ENCODE results near the gene LHFPL3. TPM values are rescaled to one million over a fixed set of nuclear protein-coding genes. Genes with fewer than 3 reads are reported as not detected.

Gene LHFPL3
- total RNA-seq, 4 donors from 2014 or later, result not detected

GRCh38 chr7:104779888-104780287 is 451.5 kb downstream of the LHFPL3 start:
- Histone ChIP-seq H3K27me3 (no peaks in the 10 kb centered on the region), H3K4me3 (no peak overlapping the region), H3K27ac (no peak overlapping the region), H3K4me1 (no peaks in the 10 kb centered on the region), H3K36me3 (no peaks in the 10 kb centered on the region), H3K9me3 (no peaks in the 10 kb centered on the region)
- intact Hi-C loops (cut with DNase I; ENCODE audit: low total_unique reads), result no loop called here
- ATAC-seq (no peak), DNase-seq (no peak)
- no peak for TF ChIP-seq POLR2A (IDR thresholded peaks at IDR 0.05)
- TF ChIP-seq, protein P1, sequence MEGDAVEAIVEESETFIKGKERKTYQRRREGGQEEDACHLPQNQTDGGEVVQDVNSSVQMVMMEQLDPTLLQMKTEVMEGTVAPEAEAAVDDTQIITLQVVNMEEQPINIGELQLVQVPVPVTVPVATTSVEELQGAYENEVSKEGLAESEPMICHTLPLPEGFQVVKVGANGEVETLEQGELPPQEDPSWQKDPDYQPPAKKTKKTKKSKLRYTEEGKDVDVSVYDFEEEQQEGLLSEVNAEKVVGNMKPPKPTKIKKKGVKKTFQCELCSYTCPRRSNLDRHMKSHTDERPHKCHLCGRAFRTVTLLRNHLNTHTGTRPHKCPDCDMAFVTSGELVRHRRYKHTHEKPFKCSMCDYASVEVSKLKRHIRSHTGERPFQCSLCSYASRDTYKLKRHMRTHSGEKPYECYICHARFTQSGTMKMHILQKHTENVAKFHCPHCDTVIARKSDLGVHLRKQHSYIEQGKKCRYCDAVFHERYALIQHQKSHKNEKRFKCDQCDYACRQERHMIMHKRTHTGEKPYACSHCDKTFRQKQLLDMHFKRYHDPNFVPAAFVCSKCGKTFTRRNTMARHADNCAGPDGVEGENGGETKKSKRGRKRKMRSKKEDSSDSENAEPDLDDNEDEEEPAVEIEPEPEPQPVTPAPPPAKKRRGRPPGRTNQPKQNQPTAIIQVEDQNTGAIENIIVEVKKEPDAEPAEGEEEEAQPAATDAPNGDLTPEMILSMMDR (IDR thresholded peaks at IDR 0.05 in 4 of 5, conservative IDR thresholded peaks at IDR 0.05 in 1 of 5), result no peak
- in situ Hi-C loops (cut with MboI; ENCODE audit: low sequenced_read_pairs in 4 of 4), result no loop called here

DNA sequence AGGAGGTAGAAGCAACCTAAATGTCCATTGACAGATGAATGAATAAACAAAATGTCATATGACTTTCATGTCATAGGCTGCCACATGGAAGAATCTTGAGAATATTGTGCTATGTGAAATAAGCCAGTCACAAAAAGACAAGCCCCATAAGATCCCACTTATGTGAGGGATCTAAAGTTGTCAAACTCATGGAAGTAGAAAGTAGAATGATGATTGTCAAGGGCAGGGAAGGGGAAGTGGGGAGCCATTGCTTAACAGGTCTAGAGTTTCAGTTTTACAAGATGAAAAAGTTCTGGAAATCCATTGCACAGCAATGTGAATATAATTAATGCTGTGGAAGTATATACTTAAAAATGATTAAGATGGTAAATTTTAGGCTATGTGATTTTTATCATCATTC is 456.3 kb downstream of the LHFPL3 start:
- TF ChIP-seq POLR2A (IDR thresholded peaks at IDR 0.05), result no peak
- TF ChIP-seq, protein P1 (IDR thresholded peaks at IDR 0.05 in 4 of 5, conservative IDR thresholded peaks at IDR 0.05 in 1 of 5), result no peak
- in situ Hi-C loops (cut with MboI; ENCODE audit: low sequenced_read_pairs in 4 of 4), result no loop called here
- no peak for ATAC-seq

DNA sequence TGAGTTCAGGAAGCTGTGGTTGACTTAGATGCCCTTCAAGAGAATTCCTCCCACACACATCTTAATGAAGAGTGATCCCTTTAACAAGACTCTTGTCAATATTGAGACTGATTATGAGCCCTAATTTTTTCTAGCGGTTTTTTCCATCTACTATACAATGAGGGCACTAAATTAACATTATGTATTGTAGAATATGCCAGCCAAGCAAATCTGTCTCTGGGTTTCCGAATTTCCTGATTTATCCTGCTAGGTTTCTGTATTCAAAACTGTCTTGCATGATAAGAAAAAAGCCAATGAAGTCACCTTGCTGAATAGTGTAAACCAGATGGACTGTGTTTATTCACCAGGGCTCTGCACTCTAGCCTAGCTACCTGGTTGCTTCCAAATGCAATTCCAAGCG is 461.4 kb downstream of the LHFPL3 start:
- ATAC-seq (no peak), DNase-seq (no peak)
- no peak overlapping the region for H3K27ac ChIP-seq
- H3K4me1 ChIP-seq, result no peaks in the 10 kb centered on the region
- no peaks in the 10 kb centered on the region for H3K27me3 ChIP-seq
- in situ Hi-C loops (cut with MboI; ENCODE audit: low sequenced_read_pairs in 4 of 4), result no loop called here
- H3K9me3 ChIP-seq, result no peaks in the 10 kb centered on the region
- H3K36me3 ChIP-seq, result no peaks in the 10 kb centered on the region
- intact Hi-C loops (cut with DNase I; ENCODE audit: low total_unique reads), result no loop called here
- no peak overlapping the region for H3K4me3 ChIP-seq
- no peak for TF ChIP-seq POLR2A (IDR thresholded peaks at IDR 0.05)
- TF ChIP-seq, protein P1 (IDR thresholded peaks at IDR 0.05 in 4 of 5, conservative IDR thresholded peaks at IDR 0.05 in 1 of 5), result no peak

More for the DNA sequence above, 456.3 kb downstream of the LHFPL3 start:
- no peaks in the 10 kb centered on the region for H3K9me3 ChIP-seq
- intact Hi-C loops (cut with DNase I; ENCODE audit: low total_unique reads), result no loop called here
- H3K27me3 ChIP-seq, result no peaks in the 10 kb centered on the region
- no peak overlapping the region for H3K27ac ChIP-seq
- no peaks in the 10 kb centered on the region for H3K36me3 ChIP-seq
- no peak for DNase-seq
- H3K4me3 ChIP-seq, result no peak overlapping the region
- H3K4me1 ChIP-seq, result no peaks in the 10 kb centered on the region

DNA sequence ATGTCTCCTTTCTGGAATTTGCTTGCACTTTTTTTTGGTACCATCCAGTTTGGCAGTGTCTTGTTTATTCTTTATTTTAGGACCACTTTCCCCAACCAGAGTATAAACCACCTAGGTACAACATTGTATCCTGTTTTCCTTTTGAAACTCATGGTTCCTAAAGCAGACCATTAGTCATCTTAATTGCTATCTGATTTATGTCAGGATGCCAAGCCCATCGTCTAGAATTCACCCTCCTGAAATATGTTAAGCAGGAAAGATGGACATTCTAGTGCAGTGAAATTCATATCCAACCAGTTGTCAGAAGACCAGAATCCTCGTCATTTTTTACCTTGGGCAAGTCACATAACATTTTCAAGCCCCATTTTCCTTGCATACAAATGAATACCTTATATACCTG is 462.0 kb downstream of the LHFPL3 start:
- intact Hi-C loops (cut with DNase I; ENCODE audit: low total_unique reads) (no loop called here), in situ Hi-C loops (cut with MboI; ENCODE audit: low sequenced_read_pairs in 4 of 4) (no loop called here)
- no peaks in the 10 kb centered on the region for H3K36me3 ChIP-seq
- H3K4me1 ChIP-seq, result no peaks in the 10 kb centered on the region
- no peaks in the 10 kb centered on the region for H3K9me3 ChIP-seq
- DNase-seq (no peak), ATAC-seq (no peak)
- no peak for TF ChIP-seq POLR2A (IDR thresholded peaks at IDR 0.05)
- TF ChIP-seq, protein P1 (IDR thresholded peaks at IDR 0.05 in 4 of 5, conservative IDR thresholded peaks at IDR 0.05 in 1 of 5), result no peak
- no peak overlapping the region for H3K27ac ChIP-seq
- H3K4me3 ChIP-seq, result no peak overlapping the region
- H3K27me3 ChIP-seq, result no peaks in the 10 kb centered on the region

DNA sequence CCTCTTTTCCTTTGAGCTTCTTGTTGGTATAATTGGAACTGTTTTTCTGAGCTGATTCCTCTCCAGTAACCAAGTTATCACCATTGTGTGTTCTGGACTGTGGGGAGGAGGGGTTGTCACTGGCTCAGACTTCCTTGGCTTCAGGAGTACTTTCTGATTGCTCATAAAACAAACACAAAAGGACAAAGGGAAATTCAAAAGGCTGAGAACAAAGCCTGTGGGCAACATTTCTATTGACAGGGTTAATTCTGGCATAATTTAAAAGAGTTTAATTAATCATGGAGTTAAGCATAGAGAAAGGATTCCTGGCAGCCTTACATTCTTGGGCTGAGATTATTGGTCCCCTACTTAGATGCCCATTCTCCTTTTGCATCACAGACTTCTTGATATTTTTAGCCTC is 462.7 kb downstream of the LHFPL3 start:
- Histone ChIP-seq H3K27ac (no peak overlapping the region), H3K4me1 (no peaks in the 10 kb centered on the region)
- in situ Hi-C loops (cut with MboI; ENCODE audit: low sequenced_read_pairs in 4 of 4), result no loop called here

More for the DNA sequence above, 462.7 kb downstream of the LHFPL3 start:
- intact Hi-C loops (cut with DNase I; ENCODE audit: low total_unique reads), result no loop called here
- ATAC-seq (no peak), DNase-seq (no peak)
- no peak for TF ChIP-seq POLR2A (IDR thresholded peaks at IDR 0.05)
- TF ChIP-seq, protein P1 (IDR thresholded peaks at IDR 0.05 in 4 of 5, conservative IDR thresholded peaks at IDR 0.05 in 1 of 5), result no peak
- H3K4me3 ChIP-seq, result no peak overlapping the region
- H3K27me3 ChIP-seq, result no peaks in the 10 kb centered on the region
- no peaks in the 10 kb centered on the region for H3K9me3 ChIP-seq
- no peaks in the 10 kb centered on the region for H3K36me3 ChIP-seq
